Vagina (tissue), 2 donors: Measurements from ENCODE around the gene KMT5B. TPM values are rescaled to one million over a fixed set of nuclear protein-coding genes. Genes with fewer than 3 reads are reported as not detected.

ENCODE experiments used
- DNase-seq, 2 donors: peaks; one replicate each; pipeline ENCODE4 v3.0.0-alpha.2; 2017; ENCODE audit errors: extremely low spot score in 2 of 2
- H3K27ac ChIP-seq: fragments of 200-600 bp; sonication (generic); one replicate; pipeline ENCODE4 v1.5.1; 2019
- H3K27me3 ChIP-seq: fragments of 200-600 bp; sonication (generic); one replicate; pipeline ENCODE4 v1.5.1; 2019
- H3K36me3 ChIP-seq, 2 donors: fragments of 200-600 bp; sonication (generic); one replicate each; pipeline ENCODE4 v1.5.1; 2017 to 2019
- H3K4me1 ChIP-seq: fragments of 200-600 bp; sonication (generic); one replicate; pipeline ENCODE4 v1.5.1; 2019
- H3K4me3 ChIP-seq, 2 donors: fragments of 200-600 bp; sonication (generic); 1 replicate in 1 of 2; 2 replicates in 1 of 2; pipeline ENCODE4 v1.5.1; 2016 to 2019
- H3K9me3 ChIP-seq: fragments of 200-600 bp; sonication (generic); one replicate; pipeline ENCODE4 v1.5.1; 2019
- CTCF ChIP-seq, 3 experiments: fragments of 450-650 bp in 2 of 3; fragments of 200-600 bp in 1 of 3; sonication (generic) in 1 of 3; IDR thresholded peaks; one replicate each; pipeline ENCODE4 v1.5.1; 2017 to 2019; ENCODE audit warnings: antibody characterized with exemption in 3 of 3, mild to moderate bottlenecking in 2 of 3, moderate library complexity in 2 of 3
- POLR2A ChIP-seq, 2 donors: fragments of 450-650 bp; IDR thresholded peaks; one replicate each; pipeline ENCODE4 v1.6.1; 2017; ENCODE audit warnings: antibody characterized with exemption in 2 of 2, mild to moderate bottlenecking in 2 of 2, moderate library complexity in 2 of 2
- POLR2AphosphoS5 ChIP-seq, 2 donors: sonication (generic); formaldehyde crosslinking; IDR thresholded peaks; one replicate each; pipeline ENCODE4 v1.9.0; 2017; ENCODE audit warnings: antibody characterized with exemption in 2 of 2, mild to moderate bottlenecking in 2 of 2, low read depth in 1 of 2; ENCODE audit not compliant: insufficient read depth in 1 of 2
- intact Hi-C: fragments of 100-400 bp; cut with DNase I; formaldehyde crosslinking; loops from one replicate; pipeline ENCODE4 v1.15.1; 2023
- total RNA-seq: library from RNA; depleted of rRNA; stranded (reverse); fragments of >200 nt; gene quantifications from one replicate; pipeline ENCODE4 v1.2.3, GENCODE V29; 2016

KMT5B gene
- total RNA-seq: 35.4 TPM

GRCh38 chr11:68213135-68213515 lies at the start of gene KMT5B:
TSS of gene KMT5B (minus strand) at chr11:68213296. CDS start at chr11:68190076, 23,220 bp downstream.
- Histone ChIP-seq H3K9me3 (no peaks in the 10 kb centered on the region), H3K27me3 (no peaks in the 10 kb centered on the region), H3K4me3 (peak within 1 kb of the TSS; percentile 82 to 94), H3K4me1 (peaks cover 68% of the 10 kb centered on the region), H3K36me3 (no peaks in the 10 kb centered on the region), H3K27ac (peak within 1 kb of the TSS; percentile 98)
- TF ChIP-seq POLR2AphosphoS5 (IDR thresholded peaks at IDR 0.05; ENCODE audit: insufficient read depth in 1 of 2, low read depth in 1 of 2): no peak
- TF ChIP-seq POLR2A (IDR thresholded peaks at IDR 0.05): no peak
- no peak for TF ChIP-seq CTCF (IDR thresholded peaks at IDR 0.05)
- intact Hi-C loops: loop anchor here (5.0 kb wide), 1 partner anchor 169 kb away; no protein-coding TSS in a partner anchor
- DNase-seq: no peak

GRCh38 chr11:68262544-68262827 lies 49.4 kb upstream of the KMT5B start:
- TF ChIP-seq POLR2AphosphoS5 (IDR thresholded peaks at IDR 0.05; ENCODE audit: insufficient read depth in 1 of 2, low read depth in 1 of 2): no peak
- no peak overlapping the region for H3K27ac ChIP-seq
- H3K4me1 ChIP-seq: peaks cover 12% of the 10 kb centered on the region
- intact Hi-C loops: no loop called here
- no peak overlapping the region for H3K4me3 ChIP-seq
- no peaks in the 10 kb centered on the region for H3K9me3 ChIP-seq
- H3K27me3 ChIP-seq: no peaks in the 10 kb centered on the region
- DNase-seq: no peak
- H3K36me3 ChIP-seq: peaks cover 0 to 52% of the 10 kb centered on the region in 2 donors

GRCh38 chr11:68261749-68262543 lies 48.9 kb upstream of the KMT5B start:
- TF ChIP-seq POLR2AphosphoS5 (IDR thresholded peaks at IDR 0.05; ENCODE audit: insufficient read depth in 1 of 2, low read depth in 1 of 2) (no peak), CTCF (IDR thresholded peaks at IDR 0.05) (no peak), POLR2A (IDR thresholded peaks at IDR 0.05) (no peak)
- intact Hi-C loops: no loop called here
- no peak for DNase-seq
- peaks cover 0 to 47% of the 10 kb centered on the region in 2 donors for H3K36me3 ChIP-seq
- no peak overlapping the region for H3K4me3 ChIP-seq
- H3K27me3 ChIP-seq: no peaks in the 10 kb centered on the region
- peaks cover 17% of the 10 kb centered on the region for H3K4me1 ChIP-seq
- H3K27ac ChIP-seq: no peak overlapping the region
- H3K9me3 ChIP-seq: no peaks in the 10 kb centered on the region

GRCh38 chr11:68261006-68261405 lies 47.9 kb upstream of the KMT5B start:
- TF ChIP-seq CTCF (IDR thresholded peaks at IDR 0.05) (no peak), POLR2A (IDR thresholded peaks at IDR 0.05) (no peak), POLR2AphosphoS5 (IDR thresholded peaks at IDR 0.05; ENCODE audit: insufficient read depth in 1 of 2, low read depth in 1 of 2) (no peak)
- DNase-seq: no peak
- H3K36me3 ChIP-seq: peaks cover 0 to 40% of the 10 kb centered on the region in 2 donors
- H3K4me1 ChIP-seq: peaks cover 25% of the 10 kb centered on the region
- no peaks in the 10 kb centered on the region for H3K9me3 ChIP-seq
- H3K4me3 ChIP-seq: no peak overlapping the region
- intact Hi-C loops: no loop called here
- H3K27ac ChIP-seq: no peak overlapping the region
- H3K27me3 ChIP-seq: no peaks in the 10 kb centered on the region

GRCh38 chr11:68260484-68260883 lies 47.4 kb upstream of the KMT5B start:
- no peak overlapping the region for H3K27ac ChIP-seq
- intact Hi-C loops: no loop called here
- no peaks in the 10 kb centered on the region for H3K9me3 ChIP-seq
- peaks cover 0 to 38% of the 10 kb centered on the region in 2 donors for H3K36me3 ChIP-seq
- H3K4me1 ChIP-seq: peaks cover 30% of the 10 kb centered on the region
- no peak for DNase-seq
- H3K27me3 ChIP-seq: no peaks in the 10 kb centered on the region
- no peak overlapping the region for H3K4me3 ChIP-seq
- TF ChIP-seq POLR2A (IDR thresholded peaks at IDR 0.05) (no peak), POLR2AphosphoS5 (IDR thresholded peaks at IDR 0.05; ENCODE audit: insufficient read depth in 1 of 2, low read depth in 1 of 2) (no peak), CTCF (IDR thresholded peaks at IDR 0.05) (no peak)
